Posterior cingulate gyrus (tissue), 11 donors: ENCODE data around the gene IL18R1.
"Not testable (repeated sequence)": the region's sequence is repeated elsewhere in the genome, so short reads cannot be mapped to it uniquely, and the experiment has no call there.

ENCODE experiments used
- DNase-seq, 10 donors: peaks; one replicate each; pipeline versions ENCODE4 v3.0.0 to v3.0.0-alpha.2; 2020 to 2021; ENCODE audit warnings: mixed read lengths in 3 of 10
- intact Hi-C: fragments of 100-400 bp; cut with DNase I; formaldehyde crosslinking; loops from one replicate; pipeline ENCODE4 v1.15.1; 2023

The IL18R1 gene

DNA sequence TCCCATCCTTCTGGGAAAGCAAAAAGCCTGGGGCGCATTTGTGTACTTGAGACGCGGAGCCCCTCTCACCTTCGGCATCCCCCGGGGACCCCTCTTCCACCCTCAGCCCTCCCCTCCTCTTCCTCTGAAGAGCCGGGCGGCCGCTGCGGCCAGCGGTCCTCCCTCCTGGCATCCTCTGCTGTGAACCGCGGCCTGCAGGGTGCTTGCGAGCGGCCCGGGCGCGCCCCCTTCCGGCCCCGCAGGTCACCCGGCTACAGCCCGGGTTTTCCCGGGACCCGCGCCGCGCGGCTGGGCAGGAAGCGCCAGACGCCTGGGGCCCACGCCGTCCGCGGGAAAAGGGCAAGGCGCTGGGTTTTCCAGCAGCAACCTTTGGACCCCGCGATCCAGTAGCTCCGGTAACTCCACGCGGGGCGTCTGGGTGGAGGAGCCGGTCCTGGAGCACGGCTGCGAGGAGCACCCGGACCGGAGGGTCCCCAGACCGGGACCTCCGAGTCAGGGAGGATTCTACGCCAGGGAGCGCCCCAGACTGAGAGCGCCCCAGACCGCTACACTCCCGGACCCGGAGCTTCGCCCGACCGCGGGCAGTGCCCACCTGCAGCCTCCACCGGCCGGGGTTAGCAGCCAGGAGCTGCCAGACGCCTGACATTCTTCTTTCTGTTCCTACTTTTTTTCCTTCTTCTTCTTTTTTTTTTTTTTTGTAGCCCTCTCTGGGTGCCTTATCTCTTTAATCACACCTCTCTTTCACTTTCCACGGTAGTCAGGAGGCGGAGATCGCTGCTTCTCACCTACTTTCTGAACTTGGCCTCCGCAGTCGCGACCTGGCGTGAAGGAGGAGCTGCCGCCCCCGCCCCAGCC lies at the start of gene IL18R1:
TSS of gene IL18R1 (plus strand) at position 271 of the 855 bp plus-strand sequence. CDS start 6,865 bp downstream, outside the sequence.
- peak; percentile 25 to 92 (median 56) for DNase-seq
- intact Hi-C loops, result loop anchor here (5.0 kb wide), 2 partner anchors 113 to 333 kb away; no protein-coding TSS in a partner anchor

GRCh38 chr2:102306125-102306524 lies 49.5 kb upstream of the IL18R1 start:
- DNase-seq, result no peak
- intact Hi-C loops, result no loop called here

DNA sequence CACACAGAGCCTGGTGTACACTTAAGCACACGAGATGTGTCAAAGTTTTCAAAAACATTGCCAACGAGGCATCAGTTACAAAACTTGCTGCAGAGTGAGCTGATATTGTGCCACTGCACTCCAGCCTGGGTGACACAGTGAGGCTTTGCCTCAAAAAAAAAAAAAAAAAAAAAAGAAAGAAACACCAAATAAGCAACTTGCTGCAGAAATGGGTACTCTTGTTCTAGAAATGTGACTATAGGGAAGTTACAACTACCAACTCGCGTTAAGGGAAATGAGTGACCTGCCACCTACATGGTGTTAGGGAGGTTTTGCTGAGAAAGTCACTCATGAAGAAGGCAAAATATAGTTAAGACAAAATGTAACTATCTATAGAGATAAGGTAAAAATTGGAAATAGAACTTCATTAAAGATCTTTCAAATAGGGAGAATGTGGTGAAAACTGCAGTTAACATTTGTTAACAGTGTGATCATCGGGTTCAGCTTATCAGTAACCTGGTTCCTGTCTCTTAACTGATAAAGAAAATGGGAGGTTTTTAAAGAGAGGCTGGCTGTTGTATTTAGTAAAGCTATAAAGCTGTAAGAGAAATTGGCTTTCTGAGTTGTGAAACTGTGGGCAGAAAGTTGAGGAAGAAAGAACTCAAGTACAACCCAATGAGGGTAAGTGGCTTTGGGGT lies 44.5 kb upstream of the IL18R1 start, which contains the start of gene IL1RL1:
TSS of gene IL1RL1 (plus strand) at position 600 of the 677 bp plus-strand sequence. CDS start 26,702 bp downstream, outside the sequence.
- intact Hi-C loops, result no loop called here
- no peak for DNase-seq

DNA sequence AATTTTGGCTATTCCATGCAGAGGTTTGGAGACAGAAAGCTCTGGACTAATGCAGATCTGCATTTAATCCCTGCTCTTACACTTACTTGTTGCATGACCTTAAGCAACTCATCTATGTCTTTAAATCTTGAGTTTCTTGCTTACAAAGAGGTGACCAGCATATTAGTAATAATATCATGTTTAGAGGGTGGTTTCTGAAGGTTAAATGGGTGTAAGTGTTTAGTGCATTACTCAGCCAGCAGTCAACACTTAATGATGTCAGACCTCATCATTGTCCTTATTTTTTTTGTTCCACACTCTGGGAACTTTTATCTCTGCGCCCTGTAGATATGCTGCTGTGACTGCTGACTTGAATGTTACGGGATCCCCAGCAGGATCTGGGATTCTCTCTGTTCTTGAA lies 42.6 kb upstream of the IL18R1 start:
- DNase-seq, result no peak

GRCh38 chr2:102313471-102313870 lies 42.1 kb upstream of the IL18R1 start:
- DNase-seq, result no peak
- intact Hi-C loops, result no loop called here

More for the DNA sequence above, 42.6 kb upstream of the IL18R1 start:
- intact Hi-C loops, result no loop called here

GRCh38 chr2:102313950-102314349 lies 41.6 kb upstream of the IL18R1 start:
- no peak for DNase-seq
- intact Hi-C loops, result no loop called here

DNA sequence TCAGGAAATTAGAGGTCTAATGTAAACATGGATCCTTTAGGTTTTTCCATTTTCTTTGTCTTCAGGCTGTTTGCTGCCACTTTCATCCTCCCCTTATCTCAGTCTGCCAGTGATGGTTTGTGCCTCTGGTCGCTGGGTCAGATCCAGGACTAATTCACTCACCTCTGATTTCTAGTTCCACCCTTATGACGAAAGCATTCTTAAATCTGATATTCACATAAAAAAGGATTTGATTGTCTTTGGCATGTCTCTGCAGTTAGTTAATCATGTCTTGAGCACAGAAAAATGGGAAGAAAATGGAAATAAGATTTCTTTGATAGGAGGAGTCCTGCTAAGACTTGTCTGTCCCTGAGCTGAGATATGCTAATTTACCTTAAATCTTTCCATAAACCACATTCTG lies 39.7 kb upstream of the IL18R1 start:
- intact Hi-C loops, result no loop called here
- DNase-seq, result no peak

- DNase-seq, result peak in 1 of 10 donors; percentile 58
- intact Hi-C loops, result no loop called here
These were observed 37.9 kb upstream of the IL18R1 start for GRCh38 chr2:102317715-102318114.

- intact Hi-C loops, result no loop called here
These were observed 37.2 kb upstream of the IL18R1 start for GRCh38 chr2:102318437-102318836.

GRCh38 chr2:102321941-102322719 lies 33.5 kb upstream of the IL18R1 start:
- intact Hi-C loops, result no loop called here
- DNase-seq, result no peak

More at GRCh38 chr2:102318437-102318836, 37.2 kb upstream of the IL18R1 start:
- DNase-seq, result no peak

- intact Hi-C loops, DNase-seq: not testable (repeated sequence)
These were observed 30.7 kb upstream of the IL18R1 start for GRCh38 chr2:102324914-102325313.

- intact Hi-C loops, result no loop called here
- DNase-seq, result no peak
These were observed 24.1 kb upstream of the IL18R1 start for GRCh38 chr2:102331311-102331980.

- DNase-seq, result no peak
- intact Hi-C loops, result no loop called here
These were observed 21.1 kb upstream of the IL18R1 start for GRCh38 chr2:102334486-102334885.

DNA sequence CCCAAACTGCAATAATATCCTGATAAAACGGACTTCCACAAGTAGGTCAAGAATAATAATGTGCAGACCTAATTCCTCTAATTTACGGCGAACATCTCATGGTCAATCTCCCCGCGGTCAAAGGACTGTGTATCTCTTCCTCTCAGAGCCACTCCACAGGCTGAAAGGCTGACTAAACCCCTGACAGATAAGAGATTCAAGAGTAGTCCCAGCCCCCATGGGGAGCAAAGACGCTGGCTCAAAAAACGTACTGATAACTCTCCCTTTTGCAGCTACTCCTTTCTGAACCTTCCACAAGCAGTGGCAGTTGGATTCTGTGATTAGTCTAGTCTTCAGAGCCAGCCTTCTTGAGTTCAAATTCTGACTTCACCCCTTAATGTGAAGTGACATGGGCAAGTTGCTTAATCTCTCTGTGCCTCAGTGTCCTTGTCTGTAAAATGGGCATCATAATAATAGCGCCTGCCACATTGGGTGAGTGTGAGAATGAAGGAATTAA lies 19.7 kb upstream of the IL18R1 start:
- DNase-seq, result no peak
- intact Hi-C loops, result no loop called here

DNA sequence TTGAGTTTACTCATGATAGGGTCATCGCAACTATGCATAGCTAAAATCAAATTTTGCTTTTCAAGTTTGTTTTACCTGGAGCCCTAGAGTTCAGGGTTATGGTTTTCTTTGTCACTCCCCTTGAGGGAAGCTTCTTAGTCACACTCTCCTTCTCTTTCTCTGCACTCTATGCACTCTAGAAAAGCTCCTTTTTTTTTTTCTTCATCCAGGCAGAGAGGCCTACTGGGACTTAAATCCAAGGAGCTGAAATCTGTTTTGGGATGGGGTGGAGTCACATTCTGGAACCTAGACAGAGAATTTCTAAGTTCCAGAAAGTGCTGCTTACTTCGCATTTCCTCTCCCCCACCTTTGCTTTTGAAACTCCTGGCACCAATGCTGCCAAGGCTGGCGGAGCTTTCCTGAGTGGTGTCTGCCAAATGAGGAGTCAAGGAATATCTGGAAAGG lies 19.1 kb upstream of the IL18R1 start:
- intact Hi-C loops, result no loop called here
- no peak for DNase-seq

DNA sequence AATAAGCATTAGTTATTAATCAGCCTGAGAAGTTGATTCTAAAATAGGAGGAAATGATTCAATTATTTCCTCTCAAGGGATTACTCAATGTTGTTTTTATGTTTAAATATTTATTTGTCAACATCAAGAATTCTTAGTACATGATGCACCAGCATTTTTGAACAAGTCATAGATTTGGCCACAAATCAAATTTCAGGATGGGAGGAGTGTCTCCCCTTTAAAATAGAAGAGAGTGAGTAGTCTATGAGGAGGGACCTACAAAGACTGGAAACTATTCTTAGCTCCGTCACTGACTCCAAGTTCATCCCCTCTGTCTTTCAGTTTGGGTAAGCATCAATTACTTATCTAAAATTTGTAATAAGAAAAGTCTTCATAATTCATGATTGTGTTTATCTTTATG lies 18.6 kb upstream of the IL18R1 start:
- no peak for DNase-seq
- intact Hi-C loops, result no loop called here

DNA sequence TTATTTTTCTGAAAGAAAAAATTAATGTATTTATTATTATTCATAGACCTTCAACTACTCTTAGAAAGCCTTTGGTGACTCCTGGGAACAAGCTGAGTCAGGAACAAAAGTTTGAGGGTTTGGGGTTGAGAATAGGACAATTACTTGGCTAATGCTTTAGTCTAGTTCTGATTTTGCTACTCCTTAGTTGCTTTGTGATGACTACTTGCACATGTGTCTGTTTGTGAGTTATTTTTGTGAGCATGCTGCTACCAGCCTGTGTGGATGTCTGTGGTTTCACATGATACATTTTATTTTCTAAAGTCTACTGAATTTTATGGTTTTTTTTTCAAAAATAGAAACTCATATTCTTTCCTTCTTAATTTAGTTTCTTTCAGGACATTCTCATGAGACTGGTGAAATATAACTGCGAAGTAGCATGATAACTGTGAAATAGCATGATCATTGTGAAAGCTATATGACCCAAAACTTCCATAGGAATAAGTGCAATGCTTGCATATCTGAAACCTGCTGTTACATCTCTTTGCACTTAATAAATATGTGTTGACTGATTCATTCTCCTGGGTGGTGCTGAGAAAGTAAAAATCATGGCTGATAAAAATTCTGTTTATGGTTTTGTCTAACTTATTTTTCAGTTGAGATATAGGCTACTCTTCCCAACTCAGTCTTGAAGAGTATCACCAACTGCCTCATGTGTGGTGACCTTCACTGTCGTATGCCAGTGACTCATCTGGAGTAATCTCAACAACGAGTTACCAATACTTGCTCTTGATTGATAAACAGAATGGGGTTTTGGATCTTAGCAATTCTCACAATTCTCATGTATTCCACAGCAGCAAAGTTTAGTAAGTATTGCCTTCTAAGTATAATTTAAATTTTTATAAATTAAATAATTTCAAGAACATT lies 17.9 kb upstream of the IL18R1 start:
- DNase-seq, result no peak
- intact Hi-C loops, result no loop called here

DNA sequence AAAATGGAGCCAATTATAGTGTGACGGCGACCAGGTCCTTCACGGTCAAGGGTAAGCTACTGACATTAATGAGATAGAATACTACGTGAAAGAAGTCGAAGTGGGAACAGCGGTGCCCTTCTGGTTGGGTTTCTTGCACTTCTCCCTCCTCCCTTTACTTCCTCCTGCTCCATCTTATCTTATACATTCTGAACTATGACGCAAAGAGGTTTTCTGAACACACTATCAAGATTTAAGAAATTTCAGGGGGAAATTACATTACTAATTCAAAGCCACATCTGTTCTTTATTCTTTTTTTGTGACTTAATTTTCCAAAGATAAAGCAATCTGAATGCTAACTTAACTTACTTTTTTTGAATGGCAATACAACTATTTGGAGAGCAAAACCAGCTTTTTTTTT lies 14.8 kb upstream of the IL18R1 start:
- no peak for DNase-seq
- intact Hi-C loops, result no loop called here

DNA sequence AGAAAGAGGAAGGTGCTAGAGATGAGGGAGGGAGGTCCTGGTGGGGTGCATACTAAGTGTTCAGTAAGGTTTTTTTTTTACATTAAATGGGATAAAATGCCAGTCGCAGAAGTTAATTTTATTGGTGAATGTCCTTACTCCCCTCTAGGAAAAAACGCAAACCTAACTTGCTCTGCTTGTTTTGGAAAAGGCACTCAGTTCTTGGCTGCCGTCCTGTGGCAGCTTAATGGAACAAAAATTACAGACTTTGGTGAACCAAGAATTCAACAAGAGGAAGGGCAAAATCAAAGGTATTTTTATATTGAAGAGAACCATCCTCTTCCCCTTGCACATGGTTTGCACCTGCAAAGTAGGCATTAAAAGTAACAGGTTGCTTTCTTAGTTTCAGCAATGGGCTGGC lies 12.7 kb upstream of the IL18R1 start:
- no peak for DNase-seq
- intact Hi-C loops, result no loop called here
